K562 (cell line): ENCODE data around the gene ANKRD24. TPM values are rescaled to one million over a fixed set of nuclear protein-coding genes. Genes with fewer than 3 reads are reported as not detected.

Experiments used
- CBX3 ChIP-seq, 2 experiments: IDR thresholded peaks; 1 replicate in 1 of 2; 2 replicates in 1 of 2; pipeline ENCODE4 v1.6.1; 2012; ENCODE audit warnings: inconsistent platforms in 2 of 2, low read length in 2 of 2, borderline replicate concordance in 1 of 2, control low read depth in 1 of 2
- GABPB2 ChIP-seq: fragments of 250-450 bp; sonication (Bioruptor Pico); conservative IDR thresholded peaks from 2 replicates; pipeline ENCODE4 v1.5.1; 2021; ENCODE audit warnings: mild to moderate bottlenecking
- GTF2B ChIP-seq: IDR thresholded peaks from 2 replicates; pipeline ENCODE4 v1.6.1; 2011; ENCODE audit not compliant: insufficient read length; ENCODE audit errors: extremely low read depth
- MBD1 ChIP-seq: fragments of 250-450 bp; sonication (Bioruptor Pico); IDR thresholded peaks from 2 replicates; pipeline ENCODE4 v1.8.0; 2022; ENCODE audit warnings: inconsistent platforms
- NUFIP1 ChIP-seq: fragments of 450-650 bp; IDR thresholded peaks from 2 replicates; pipeline ENCODE4 v1.6.1; 2018; ENCODE audit not compliant: partially characterized antibody
- RREB1 ChIP-seq: fragments of 250-450 bp; sonication (Bioruptor Pico); IDR thresholded peaks from 2 replicates; pipeline ENCODE4 v1.4.0; 2020
- SMAD4 ChIP-seq: fragments of 250-450 bp; sonication (Bioruptor Pico); conservative IDR thresholded peaks from 2 replicates; pipeline ENCODE4 v1.8.0; 2021; ENCODE audit warnings: inconsistent platforms, mild to moderate bottlenecking, moderate library complexity
- ZBTB33 ChIP-seq: sonication (generic); formaldehyde crosslinking; IDR thresholded peaks from 2 replicates; pipeline ENCODE4 v1.8.1; 2023; ENCODE audit warnings: mild to moderate bottlenecking, missing genetic modification reagents
- ZFPM2 ChIP-seq: fragments of 250-450 bp; sonication (Bioruptor Pico); IDR thresholded peaks from 2 replicates; pipeline ENCODE4 v1.5.1; 2022; ENCODE audit warnings: mild to moderate bottlenecking
- ZNF316 ChIP-seq: fragments of 450-650 bp; IDR thresholded peaks from 2 replicates; pipeline ENCODE4 v1.6.1; 2016
- polyA plus RNA-seq, 8 experiments: library from polyadenylated mRNA; depleted of rRNA in 4 of 8; stranded (reverse) in 5 of 8; unstranded in 3 of 8; fragments of >200 nt; fragmentation: Nextera tagmentation in 2 of 8; fragmentation: Illumina TruSeq in 1 of 8; extraction: Ambion mirVana in 2 of 8; extraction: Trizol in 1 of 8; gene quantifications; 2 replicates each; pipeline versions ENCODE4 v1.2.1 to v1.2.3, GENCODE V29; 2011 to 2014; ENCODE audit warnings: inconsistent platforms in 1 of 8, missing spikeins in 1 of 8
- total RNA-seq, 7 experiments: library from RNA; depleted of rRNA in 6 of 7; stranded (reverse); fragments of >200 nt in 6 of 7; fragmentation: Illumina TruSeq in 2 of 7; extraction: Trizol in 2 of 7; gene quantifications; 2 replicates each; pipeline versions ENCODE4 v1.2.1 to v1.2.3, GENCODE V29; 2011 to 2021; ENCODE audit warnings: low replicate concordance in 1 of 7
- TF ChIP-seq, protein P1 (sequence below): fragments of 450-650 bp; IDR thresholded peaks from 2 replicates; pipeline ENCODE4 v1.6.1; 2017; ENCODE audit warnings: mild to moderate bottlenecking, moderate library complexity
- TF ChIP-seq, protein P2 (sequence below): sonication (generic); formaldehyde crosslinking; IDR thresholded peaks from 2 replicates; pipeline ENCODE4 v1.4.0; 2020; ENCODE audit warnings: mild to moderate bottlenecking, missing genetic modification reagents

Gene ANKRD24
- total and polyA plus RNA-seq, 9 of the 15 experiments (the other 6 are each of a cell fraction or from before 2014, with no cell fraction given) = 0.07 to 0.12 (median 0.09) TPM; not detected in 5

DNA sequence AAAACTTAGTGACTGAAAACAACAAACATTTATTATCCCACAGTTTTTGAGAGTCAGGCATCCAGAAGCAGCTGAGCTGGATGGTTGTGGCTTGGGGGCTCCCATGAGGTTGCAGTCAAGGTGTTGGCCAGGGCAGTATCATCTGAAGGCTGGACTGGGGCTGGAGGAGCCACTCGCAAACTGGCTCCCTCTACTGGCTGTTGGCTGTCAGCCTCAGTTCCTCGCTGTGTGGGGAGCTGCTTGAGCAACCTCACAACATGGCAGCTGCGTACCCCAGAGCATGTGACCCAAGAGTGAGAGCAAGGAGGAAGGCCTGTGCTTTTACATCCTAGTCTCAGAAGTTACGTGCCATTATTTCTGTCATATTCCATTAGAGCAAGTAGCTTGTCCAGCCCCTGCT is 74.1 kb downstream of the ANKRD24 start (continued):
- no peak for TF ChIP-seq MBD1 (CRISPR knock-in tag)
- peak in 1 of 2 experiments; percentile 98; a peak in 2 of 3 replicates for TF ChIP-seq CBX3 (IDR thresholded peaks at IDR 0.05; ENCODE audit: borderline replicate concordance in 1 of 2, low read length in 2 of 2)
- TF ChIP-seq ZFPM2 (CRISPR knock-in tag) = no peak
- TF ChIP-seq, protein P1, sequence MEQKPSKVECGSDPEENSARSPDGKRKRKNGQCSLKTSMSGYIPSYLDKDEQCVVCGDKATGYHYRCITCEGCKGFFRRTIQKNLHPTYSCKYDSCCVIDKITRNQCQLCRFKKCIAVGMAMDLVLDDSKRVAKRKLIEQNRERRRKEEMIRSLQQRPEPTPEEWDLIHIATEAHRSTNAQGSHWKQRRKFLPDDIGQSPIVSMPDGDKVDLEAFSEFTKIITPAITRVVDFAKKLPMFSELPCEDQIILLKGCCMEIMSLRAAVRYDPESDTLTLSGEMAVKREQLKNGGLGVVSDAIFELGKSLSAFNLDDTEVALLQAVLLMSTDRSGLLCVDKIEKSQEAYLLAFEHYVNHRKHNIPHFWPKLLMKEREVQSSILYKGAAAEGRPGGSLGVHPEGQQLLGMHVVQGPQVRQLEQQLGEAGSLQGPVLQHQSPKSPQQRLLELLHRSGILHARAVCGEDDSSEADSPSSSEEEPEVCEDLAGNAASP = no peak
- no peak for TF ChIP-seq GTF2B
- TF ChIP-seq ZNF316 = no peak
- peak; percentile 52; the same call in 1 of the 2 replicates for TF ChIP-seq ZBTB33 (CRISPR knock-in tag)
- TF ChIP-seq GABPB2 (CRISPR knock-in tag) = no peak
- TF ChIP-seq RREB1 (CRISPR knock-in tag) = no peak
- TF ChIP-seq, protein P2, sequence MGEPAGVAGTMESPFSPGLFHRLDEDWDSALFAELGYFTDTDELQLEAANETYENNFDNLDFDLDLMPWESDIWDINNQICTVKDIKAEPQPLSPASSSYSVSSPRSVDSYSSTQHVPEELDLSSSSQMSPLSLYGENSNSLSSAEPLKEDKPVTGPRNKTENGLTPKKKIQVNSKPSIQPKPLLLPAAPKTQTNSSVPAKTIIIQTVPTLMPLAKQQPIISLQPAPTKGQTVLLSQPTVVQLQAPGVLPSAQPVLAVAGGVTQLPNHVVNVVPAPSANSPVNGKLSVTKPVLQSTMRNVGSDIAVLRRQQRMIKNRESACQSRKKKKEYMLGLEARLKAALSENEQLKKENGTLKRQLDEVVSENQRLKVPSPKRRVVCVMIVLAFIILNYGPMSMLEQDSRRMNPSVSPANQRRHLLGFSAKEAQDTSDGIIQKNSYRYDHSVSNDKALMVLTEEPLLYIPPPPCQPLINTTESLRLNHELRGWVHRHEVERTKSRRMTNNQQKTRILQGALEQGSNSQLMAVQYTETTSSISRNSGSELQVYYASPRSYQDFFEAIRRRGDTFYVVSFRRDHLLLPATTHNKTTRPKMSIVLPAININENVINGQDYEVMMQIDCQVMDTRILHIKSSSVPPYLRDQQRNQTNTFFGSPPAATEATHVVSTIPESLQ (CRISPR knock-in tag) = no peak
- no peak for TF ChIP-seq SMAD4 (CRISPR knock-in tag)
- no peak for TF ChIP-seq NUFIP1
